Loucy (cell line): ENCODE results near the gene IFT74.
"Not testable (repeated sequence)": the region's sequence is repeated elsewhere in the genome, so short reads cannot be mapped to it uniquely, and the experiment has no call there.

Experiments
- H2AFZ ChIP-seq: fragments of 200-600 bp; sonication (generic); 2 replicates; pipeline ENCODE4 v1.6.0; 2016; ENCODE audit warnings: antibody characterized with exemption, mild to moderate bottlenecking, low read length, moderate library complexity
- H3F3A ChIP-seq: fragments of 200-600 bp; 2 replicates; pipeline ENCODE4 v1.6.0; 2016; ENCODE audit warnings: antibody characterized with exemption, low read depth, mild to moderate bottlenecking
- H3K27me3 ChIP-seq: fragments of 200-600 bp; sonication (generic); 2 replicates; pipeline ENCODE4 v1.6.1; 2014; ENCODE audit warnings: low read length, mild to moderate bottlenecking; ENCODE audit not compliant: insufficient read depth, poor library complexity, severe bottlenecking
- H3K36me3 ChIP-seq: fragments of 200-600 bp; sonication (generic); 2 replicates; pipeline ENCODE4 v1.6.1; 2016; ENCODE audit warnings: low read length; ENCODE audit not compliant: insufficient read depth
- H3K4me1 ChIP-seq: fragments of 200-600 bp; sonication (generic); 2 replicates; pipeline ENCODE4 v1.5.1; 2014; ENCODE audit warnings: low read length, mild to moderate bottlenecking; ENCODE audit not compliant: insufficient read depth, poor library complexity, severe bottlenecking
- H3K4me2 ChIP-seq: fragments of 200-600 bp; sonication (generic); 2 replicates; pipeline ENCODE4 v1.6.0; 2014; ENCODE audit warnings: antibody characterized with exemption, low read length, low read depth, mild to moderate bottlenecking; ENCODE audit not compliant: poor library complexity, severe bottlenecking
- H3K4me3 ChIP-seq: fragments of 200-600 bp; sonication (generic); 2 replicates; pipeline ENCODE4 v1.5.1; 2014; ENCODE audit warnings: low read length, mild to moderate bottlenecking, mixed read lengths; ENCODE audit not compliant: poor library complexity, severe bottlenecking
- H3K79me2 ChIP-seq: fragments of 200-600 bp; sonication (generic); 2 replicates; pipeline ENCODE4 v1.6.1; 2014; ENCODE audit warnings: low read length; ENCODE audit not compliant: insufficient read depth
- H3K9ac ChIP-seq: fragments of 200-600 bp; sonication (generic); 2 replicates; pipeline ENCODE4 v1.6.0; 2014; ENCODE audit warnings: mild to moderate bottlenecking, low read depth, low read length, moderate library complexity; ENCODE audit not compliant: poor library complexity, severe bottlenecking
- H3K9me2 ChIP-seq: fragments of 200-600 bp; sonication (generic); replicated peaks from 2 replicates; pipeline ENCODE4 v1.6.1; 2016; ENCODE audit warnings: low read depth, low read length, mixed read lengths
- H3K9me3 ChIP-seq: fragments of 200-600 bp; sonication (generic); 2 replicates; pipeline ENCODE4 v1.6.1; 2014; ENCODE audit warnings: mild to moderate bottlenecking, antibody characterized with exemption, low read length, low read depth; ENCODE audit not compliant: insufficient read depth
- H4K20me1 ChIP-seq: fragments of 200-600 bp; sonication (generic); 2 replicates; pipeline ENCODE4 v1.6.0; 2014; ENCODE audit warnings: antibody characterized with exemption, low read length, mild to moderate bottlenecking; ENCODE audit not compliant: insufficient read depth, poor library complexity, severe bottlenecking
- CTCF ChIP-seq: fragments of 200-600 bp; sonication (generic); conservative IDR thresholded peaks from 2 replicates; pipeline ENCODE4 v1.5.1; 2014; ENCODE audit warnings: mild to moderate bottlenecking, antibody characterized with exemption, low read length
- EZH2phosphoT487 ChIP-seq: fragments of 200-600 bp; IDR thresholded peaks from 2 replicates; pipeline ENCODE4 v1.6.1; 2018; ENCODE audit warnings: antibody characterized with exemption, mild to moderate bottlenecking, moderate library complexity, borderline replicate concordance

IFT74 gene

GRCh38 chr9:27089706-27090105 lies 133.5 kb downstream of the IFT74 start:
- H3K36me3 ChIP-seq = no peaks in the 10 kb centered on the region
- H3K27me3 ChIP-seq = no peaks in the 10 kb centered on the region
- H3K4me2 ChIP-seq = no peak overlapping the region
- no peak overlapping the region for H3K9ac ChIP-seq
- no peak overlapping the region for H2AFZ ChIP-seq
- H3K9me2 ChIP-seq = no peaks in the 10 kb centered on the region
- H3K4me1 ChIP-seq = no peaks in the 10 kb centered on the region
- H3K4me3 ChIP-seq = no peak overlapping the region
- H4K20me1 ChIP-seq = no peaks in the 10 kb centered on the region
- H3K9me3 ChIP-seq = no peaks in the 10 kb centered on the region
- no peak for TF ChIP-seq CTCF
- TF ChIP-seq EZH2phosphoT487 = no peak
- no peaks in the 10 kb centered on the region for H3F3A ChIP-seq
- no peaks in the 10 kb centered on the region for H3K79me2 ChIP-seq

- Histone ChIP-seq H3K4me3 (no peak overlapping the region), H3K9me2 (no peaks in the 10 kb centered on the region), H3K9me3 (no peaks in the 10 kb centered on the region), H3K36me3 (no peaks in the 10 kb centered on the region), H3K27me3 (no peaks in the 10 kb centered on the region), H3F3A (no peaks in the 10 kb centered on the region), H3K4me2 (no peak overlapping the region), H2AFZ (no peak overlapping the region), H3K79me2 (no peaks in the 10 kb centered on the region), H4K20me1 (no peaks in the 10 kb centered on the region), H3K4me1 (no peaks in the 10 kb centered on the region), H3K9ac (no peak overlapping the region)
- no peak for TF ChIP-seq EZH2phosphoT487
- TF ChIP-seq CTCF = no peak
Measured at GRCh38 chr9:27090231-27090630, 134.0 kb downstream of the IFT74 start.

- Histone ChIP-seq H3K9me3 (no peaks in the 10 kb centered on the region), H3K4me3 (no peak overlapping the region), H3F3A (no peaks in the 10 kb centered on the region), H3K4me2 (no peak overlapping the region), H3K4me1 (no peaks in the 10 kb centered on the region), H3K79me2 (no peaks in the 10 kb centered on the region), H4K20me1 (no peaks in the 10 kb centered on the region), H3K9ac (no peak overlapping the region), H3K27me3 (no peaks in the 10 kb centered on the region), H3K36me3 (no peaks in the 10 kb centered on the region), H2AFZ (no peak overlapping the region), H3K9me2 (no peaks in the 10 kb centered on the region)
- TF ChIP-seq EZH2phosphoT487 (no peak), CTCF (no peak)
Measured at GRCh38 chr9:27090711-27091110, 134.5 kb downstream of the IFT74 start.

DNA sequence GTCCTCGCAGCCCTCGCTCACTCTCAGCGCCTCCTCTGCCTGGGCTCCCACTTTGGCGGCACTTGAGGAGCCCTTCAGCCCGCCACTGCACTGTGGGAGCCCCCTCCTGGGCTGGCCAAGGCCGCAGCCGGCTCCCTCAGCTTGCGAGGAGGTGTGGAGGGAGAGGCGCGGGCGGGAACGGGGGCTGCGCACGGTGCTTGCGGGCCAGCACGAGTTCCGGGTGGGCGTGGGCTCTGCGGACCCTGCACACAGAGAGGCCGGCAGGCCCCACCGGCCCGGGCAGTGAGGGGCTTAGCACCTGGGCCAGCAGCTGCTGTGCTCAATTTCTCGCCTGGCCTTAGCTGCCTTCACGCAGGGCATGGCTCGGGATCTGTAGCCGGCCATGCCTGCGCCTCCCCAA lies 136.3 kb downstream of the IFT74 start:
- not testable (repeated sequence) for H3K27me3 ChIP-seq

GRCh38 chr9:27093384-27094067 lies 137.3 kb downstream of the IFT74 start:
- not testable (repeated sequence) for H3K4me1 ChIP-seq, H3F3A ChIP-seq, H3K9ac ChIP-seq, H2AFZ ChIP-seq, H3K79me2 ChIP-seq, H3K27me3 ChIP-seq, H3K36me3 ChIP-seq, H4K20me1 ChIP-seq, H3K9me3 ChIP-seq, H3K4me3 ChIP-seq, H3K4me2 ChIP-seq, H3K9me2 ChIP-seq

More for the DNA sequence above, 136.3 kb downstream of the IFT74 start:
- H3K79me2 ChIP-seq, H3K9me3 ChIP-seq, H3K4me2 ChIP-seq, H3K4me1 ChIP-seq, H3K9me2 ChIP-seq, H2AFZ ChIP-seq, H3K36me3 ChIP-seq, H4K20me1 ChIP-seq, H3F3A ChIP-seq, H3K4me3 ChIP-seq, H3K9ac ChIP-seq: not testable (repeated sequence)
